Activated naive CD8-positive, alpha-beta T cell treated with anti-CD3 and anti-CD28 coated beads, Interleukin-2, amount 10 ng/mL, durations not matched to agents 7 days and 5 days (primary cell): ENCODE data around the gene PTPRN2. TPM values are rescaled to one million over a fixed set of nuclear protein-coding genes. Genes with fewer than 3 reads are reported as not detected.
"Not testable (repeated sequence)": the region's sequence is repeated elsewhere in the genome, so short reads cannot be mapped to it uniquely, and the experiment has no call there.

Experiments used
- ATAC-seq: fragments of 150-1000 bp; cut with Tn5 transposase; one replicate; pipeline ENCODE4 v1.10.0; 2021; ENCODE audit warnings: low read depth, moderate library complexity
- POLR2A ChIA-PET: fragments of 350-600 bp; sonication (Branson Sonifier 250); formaldehyde crosslinking; loops from one replicate; lab custom pipeline; 2021; ENCODE audit warnings: antibody characterized with exemption; lab: Charles Lee
- DNase-seq: peaks from one replicate; pipeline ENCODE4 v3.0.0; 2021
- H3K27ac Mint-ChIP-seq: one replicate; pipeline ENCODE4 v1.8.0; 2022; ENCODE audit warnings: mild to moderate bottlenecking, mixed read lengths
- H3K27me3 Mint-ChIP-seq: one replicate; pipeline ENCODE4 v1.8.0; 2022; ENCODE audit warnings: mild to moderate bottlenecking, moderate library complexity, mixed read lengths
- H3K36me3 Mint-ChIP-seq: one replicate; pipeline ENCODE4 v1.8.0; 2021; ENCODE audit warnings: mild to moderate bottlenecking, mixed read lengths
- H3K4me1 Mint-ChIP-seq: one replicate; pipeline ENCODE4 v1.8.0; 2021; ENCODE audit warnings: mixed read lengths
- H3K4me3 Mint-ChIP-seq: one replicate; pipeline ENCODE4 v1.8.0; 2022; ENCODE audit warnings: mild to moderate bottlenecking, moderate library complexity, mixed read lengths
- H3K9me3 Mint-ChIP-seq: one replicate; pipeline ENCODE4 v1.8.0; 2021; ENCODE audit warnings: mixed read lengths
- total RNA-seq, 2 experiments: library from RNA; stranded (reverse); gene quantifications; one replicate each; pipeline ENCODE4 v1.2.3, GENCODE V29; 2021

PTPRN2 gene
- total RNA-seq, 2 experiments from 2014 or later: 4.5 to 4.9 TPM

DNA sequence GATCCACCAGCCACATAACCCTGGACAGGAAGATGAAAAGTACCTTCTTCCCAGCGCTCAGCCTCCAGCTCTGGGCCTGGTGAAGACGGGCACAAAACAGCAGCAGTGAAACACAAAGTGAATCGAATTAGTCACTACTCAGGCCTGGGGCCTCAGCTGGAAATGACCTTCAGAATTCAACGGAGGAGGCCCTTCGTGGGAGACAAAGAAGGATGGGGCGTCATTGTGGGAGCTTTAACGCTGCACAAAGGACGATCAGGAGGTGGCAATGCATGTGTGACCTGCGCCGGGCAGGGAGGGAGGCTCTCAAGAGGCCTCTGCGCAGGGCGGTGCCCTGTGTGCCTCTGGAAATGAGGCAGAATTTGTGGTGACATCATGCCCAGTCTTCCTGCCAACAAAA lies 1089.0 kb downstream of the PTPRN2 start:
- H3K27me3 Mint-ChIP-seq: peaks cover 17% of the 10 kb centered on the region
- H3K27ac Mint-ChIP-seq: no peak overlapping the region
- ATAC-seq (no peak), DNase-seq (peak; percentile 13)
- peaks cover 4% of the 10 kb centered on the region for H3K36me3 Mint-ChIP-seq
- H3K9me3 Mint-ChIP-seq: peaks cover 4% of the 10 kb centered on the region
- peaks cover 24% of the 10 kb centered on the region for H3K4me1 Mint-ChIP-seq
- POLR2A ChIA-PET: no interaction called here
- no peak overlapping the region for H3K4me3 Mint-ChIP-seq

DNA sequence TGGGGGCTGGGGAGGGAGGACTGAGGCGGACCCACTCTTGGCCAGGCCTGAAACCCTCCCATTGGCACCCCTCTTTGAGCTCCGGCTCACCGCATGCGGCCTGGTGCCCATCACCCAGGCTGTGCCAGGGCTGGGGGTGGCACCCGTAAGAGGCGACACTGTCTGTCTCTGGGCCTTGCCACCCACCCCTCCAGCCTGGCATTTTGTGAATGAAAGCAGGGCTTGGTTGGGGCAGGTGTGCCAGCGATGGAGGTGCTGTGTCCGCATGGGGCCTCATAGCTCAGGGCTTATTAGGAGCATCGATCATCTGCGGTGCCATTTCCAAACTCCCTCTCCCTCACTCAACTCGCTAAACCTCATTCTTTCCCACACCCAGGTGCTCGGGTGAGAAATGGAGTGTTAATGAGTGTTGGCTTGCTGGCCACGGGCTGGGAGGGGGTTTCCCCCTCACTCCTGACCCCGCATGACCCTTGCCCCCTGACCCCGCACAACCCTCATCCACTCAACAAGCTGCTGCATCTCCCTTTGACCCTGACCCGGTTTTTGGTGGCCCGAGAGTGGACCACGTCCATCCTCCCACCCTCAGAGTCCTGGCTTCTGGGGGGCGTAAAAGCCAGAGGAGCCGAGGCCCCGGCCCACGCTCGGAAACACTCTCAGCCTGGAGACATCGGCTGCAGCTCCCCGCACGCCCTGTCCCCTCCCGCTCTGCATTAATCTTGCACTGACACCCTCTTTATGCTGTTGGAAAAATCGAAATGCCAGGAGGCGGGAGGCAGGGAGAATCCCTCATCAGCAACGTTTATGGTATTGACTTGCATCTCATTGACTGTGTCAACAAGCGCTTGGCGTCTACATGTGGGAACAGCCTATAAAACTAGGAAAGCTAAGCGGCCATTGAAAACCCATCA lies 1089.6 kb downstream of the PTPRN2 start:
- peaks cover 4% of the 10 kb centered on the region for H3K9me3 Mint-ChIP-seq
- peak; percentile 16 for DNase-seq
- peaks cover 18% of the 10 kb centered on the region for H3K4me1 Mint-ChIP-seq
- H3K27ac Mint-ChIP-seq: no peak overlapping the region
- peaks cover 5% of the 10 kb centered on the region for H3K36me3 Mint-ChIP-seq
- POLR2A ChIA-PET: no interaction called here
- ATAC-seq: no peak
- no peak overlapping the region for H3K4me3 Mint-ChIP-seq
- peaks cover 23% of the 10 kb centered on the region for H3K27me3 Mint-ChIP-seq

DNA sequence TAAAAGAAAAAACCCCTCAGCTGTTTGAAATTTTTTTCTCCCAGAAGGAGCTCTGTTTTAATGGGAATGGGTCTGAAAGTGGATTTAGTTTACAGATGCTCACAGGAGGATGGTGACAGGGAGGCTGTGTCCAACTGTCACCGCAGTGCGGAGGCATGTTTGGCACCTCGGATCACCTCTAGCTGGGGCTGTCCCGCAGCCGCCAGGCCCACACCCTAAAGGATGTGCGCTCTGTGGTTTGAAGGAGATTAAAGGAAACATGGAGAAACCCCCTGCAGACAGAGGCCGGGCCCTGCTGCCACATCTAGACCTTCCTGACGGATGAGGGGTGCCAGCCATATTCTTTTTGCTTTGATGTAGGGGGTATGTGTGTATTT lies 1090.3 kb downstream of the PTPRN2 start:
- DNase-seq (no peak), ATAC-seq (no peak)
- Mint-ChIP-seq H3K27ac (no peak overlapping the region), H3K36me3 (peaks cover 7% of the 10 kb centered on the region), H3K4me3 (no peak overlapping the region), H3K4me1 (peaks cover 14% of the 10 kb centered on the region), H3K9me3 (peaks cover 9% of the 10 kb centered on the region), H3K27me3 (peaks cover 30% of the 10 kb centered on the region)
- POLR2A ChIA-PET: interaction anchor here (0.9 kb wide), 1 partner anchor 35 kb away, joined by 3 read pairs; no protein-coding TSS in a partner anchor

DNA sequence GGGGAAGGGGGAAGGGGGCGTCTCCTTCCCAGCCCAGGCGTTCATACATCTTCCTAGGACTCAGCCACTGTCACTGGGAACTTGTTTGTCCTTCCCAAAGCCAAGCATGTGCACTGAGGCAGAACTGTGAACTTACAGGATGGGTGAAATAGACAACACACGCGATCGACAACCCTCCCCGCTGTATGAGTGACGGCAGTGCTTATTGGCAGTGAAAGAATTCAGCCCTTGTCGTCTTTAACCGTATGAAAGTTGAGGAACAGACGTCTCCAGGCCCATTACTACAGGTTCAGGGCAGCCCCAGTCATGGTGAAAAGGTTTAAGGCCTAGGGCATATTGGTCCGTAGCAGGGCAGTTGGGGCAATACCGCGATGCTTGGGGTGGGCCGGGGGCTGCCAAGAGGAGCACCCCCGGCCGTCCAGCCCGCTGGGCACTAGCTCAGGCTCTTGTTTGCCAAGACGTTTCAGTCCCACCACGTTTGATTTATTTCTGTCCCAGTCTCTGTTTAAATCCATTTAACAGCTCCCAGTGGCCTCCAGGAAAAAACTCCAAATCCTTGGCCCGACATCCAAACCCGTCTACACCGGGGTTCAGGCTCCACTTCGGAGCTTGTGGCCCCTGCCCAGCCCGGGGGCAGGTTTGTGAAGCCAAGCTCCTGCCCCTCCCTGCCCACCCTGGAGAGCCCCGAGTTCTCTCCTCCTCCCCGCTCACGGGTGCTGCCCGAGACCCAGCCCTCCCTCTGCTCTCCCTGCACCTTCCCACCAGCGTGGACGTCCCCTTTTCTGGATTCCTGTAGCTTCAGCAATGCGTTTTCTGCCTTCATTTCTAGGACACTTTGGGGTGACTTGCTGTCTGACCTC lies 1091.0 kb downstream of the PTPRN2 start:
- Mint-ChIP-seq H3K36me3 (peaks cover 11% of the 10 kb centered on the region), H3K4me3 (no peak overlapping the region), H3K27ac (no peak overlapping the region), H3K9me3 (peaks cover 14% of the 10 kb centered on the region), H3K27me3 (peaks cover 35% of the 10 kb centered on the region), H3K4me1 (peaks cover 9% of the 10 kb centered on the region)
- POLR2A ChIA-PET: interaction anchor here (0.9 kb wide), 1 partner anchor 34 kb away, joined by 3 read pairs; no protein-coding TSS in a partner anchor
- ATAC-seq (no peak), DNase-seq (peak; percentile 16)

DNA sequence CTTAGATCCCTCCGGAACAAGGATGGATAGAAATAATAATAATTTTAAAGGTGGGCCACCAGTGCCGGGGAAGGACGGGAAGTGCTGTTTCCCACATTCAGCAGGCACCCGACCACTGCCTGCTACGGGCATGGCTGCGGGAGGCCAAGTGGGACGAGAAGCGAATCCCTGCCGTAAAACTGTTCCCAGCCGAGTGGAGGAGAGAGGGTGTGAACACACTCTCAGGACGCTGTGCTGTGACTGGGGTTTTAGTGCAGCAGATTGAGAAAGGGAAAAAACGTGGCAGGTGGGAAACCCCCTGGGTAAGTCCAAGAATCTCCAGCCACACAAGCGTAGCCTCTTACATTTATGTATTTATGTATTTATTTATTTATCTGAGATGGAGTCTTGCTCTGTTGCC lies 1092.0 kb downstream of the PTPRN2 start:
- POLR2A ChIA-PET: no interaction called here
- Mint-ChIP-seq H3K36me3 (peaks cover 15% of the 10 kb centered on the region), H3K27ac (no peak overlapping the region), H3K9me3 (peaks cover 17% of the 10 kb centered on the region), H3K4me3 (no peak overlapping the region), H3K27me3 (peaks cover 37% of the 10 kb centered on the region), H3K4me1 (peaks cover 18% of the 10 kb centered on the region)
- DNase-seq (peak; percentile 5), ATAC-seq (no peak)

DNA sequence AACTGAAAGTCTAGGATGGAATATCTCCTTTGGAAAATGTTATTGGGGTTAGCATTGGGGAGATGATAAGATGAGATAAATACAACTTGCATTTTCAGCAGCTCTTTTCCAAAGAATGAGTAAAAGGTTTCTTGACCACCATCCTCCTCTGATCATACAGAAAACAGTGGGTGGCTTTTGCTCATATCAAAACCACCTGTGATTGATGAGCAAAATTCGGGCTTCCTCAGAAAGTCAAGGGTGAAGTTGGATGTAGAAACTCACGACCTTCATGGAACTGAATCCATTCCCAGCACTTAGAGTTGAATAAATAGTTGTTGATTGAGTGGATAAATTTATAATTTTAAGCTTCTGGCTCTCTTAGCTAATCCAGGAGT lies 1092.5 kb downstream of the PTPRN2 start:
- no peak for ATAC-seq
- Mint-ChIP-seq H3K36me3 (peaks cover 15% of the 10 kb centered on the region), H3K9me3 (peaks cover 17% of the 10 kb centered on the region), H3K4me3 (no peak overlapping the region), H3K27ac (no peak overlapping the region), H3K4me1 (peaks cover 22% of the 10 kb centered on the region), H3K27me3 (peaks cover 37% of the 10 kb centered on the region)
- POLR2A ChIA-PET: no interaction called here
- DNase-seq: no peak

DNA sequence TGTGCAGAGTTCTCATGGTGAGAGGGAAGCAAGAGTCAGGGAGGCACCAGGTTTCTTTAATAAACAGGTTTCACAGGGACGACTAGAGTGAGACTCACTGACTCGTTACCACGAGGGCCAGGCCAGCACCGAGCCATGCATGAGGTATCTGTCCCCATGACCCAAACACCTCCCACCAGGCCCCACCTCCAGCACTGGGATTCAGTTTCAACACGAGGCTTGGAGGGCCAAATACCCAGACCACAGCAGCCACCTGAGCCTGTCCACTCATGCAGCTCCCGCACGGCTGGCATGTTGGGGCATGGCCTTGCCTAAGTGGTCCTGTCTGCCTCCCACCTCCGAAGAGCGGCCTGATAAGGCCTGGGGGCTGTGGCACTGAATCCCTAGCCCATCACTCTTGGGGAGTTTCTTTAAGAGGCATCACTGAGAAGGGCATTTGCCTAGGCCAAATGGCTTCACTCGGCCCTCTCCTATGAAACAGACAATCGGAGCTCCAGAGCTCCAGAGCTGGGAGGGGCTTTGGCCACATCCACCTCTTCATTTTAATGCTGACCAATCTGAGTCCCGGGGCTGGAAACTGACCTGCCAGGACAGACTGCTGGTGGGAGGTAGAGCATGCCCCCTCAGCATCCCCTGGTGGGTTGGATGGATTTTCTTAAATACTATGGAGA lies 1093.0 kb downstream of the PTPRN2 start:
- no peak for DNase-seq
- peaks cover 15% of the 10 kb centered on the region for H3K36me3 Mint-ChIP-seq
- H3K9me3 Mint-ChIP-seq: peaks cover 17% of the 10 kb centered on the region
- peaks cover 37% of the 10 kb centered on the region for H3K27me3 Mint-ChIP-seq
- no peak overlapping the region for H3K27ac Mint-ChIP-seq
- POLR2A ChIA-PET: no interaction called here
- no peak overlapping the region for H3K4me3 Mint-ChIP-seq
- ATAC-seq: no peak
- peaks cover 25% of the 10 kb centered on the region for H3K4me1 Mint-ChIP-seq

DNA sequence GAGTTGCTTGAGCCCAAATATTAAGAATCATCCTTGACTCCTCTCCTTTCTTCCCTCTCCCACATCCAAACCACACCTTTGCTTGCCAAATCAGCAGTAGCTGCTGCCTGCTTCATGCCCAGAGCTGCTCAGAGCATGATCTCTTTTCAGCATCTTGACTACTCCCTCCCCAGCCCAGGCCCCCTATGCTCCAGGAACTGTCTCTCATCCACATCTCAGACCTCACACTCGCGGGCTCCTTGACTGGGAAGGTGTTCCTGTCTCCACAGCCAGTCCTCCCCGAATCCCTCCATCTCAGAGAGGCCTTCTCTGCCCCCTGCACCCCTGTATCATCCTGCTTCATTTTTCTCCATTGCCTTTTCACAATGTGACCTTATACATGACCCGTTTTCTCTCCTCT lies 1093.8 kb downstream of the PTPRN2 start:
- H3K27ac Mint-ChIP-seq: no peak overlapping the region
- H3K36me3 Mint-ChIP-seq: peaks cover 15% of the 10 kb centered on the region
- H3K9me3 Mint-ChIP-seq: peaks cover 17% of the 10 kb centered on the region
- peaks cover 26% of the 10 kb centered on the region for H3K4me1 Mint-ChIP-seq
- POLR2A ChIA-PET: no interaction called here
- H3K27me3 Mint-ChIP-seq: peaks cover 37% of the 10 kb centered on the region
- DNase-seq: no peak
- ATAC-seq: no peak
- H3K4me3 Mint-ChIP-seq: no peak overlapping the region

DNA sequence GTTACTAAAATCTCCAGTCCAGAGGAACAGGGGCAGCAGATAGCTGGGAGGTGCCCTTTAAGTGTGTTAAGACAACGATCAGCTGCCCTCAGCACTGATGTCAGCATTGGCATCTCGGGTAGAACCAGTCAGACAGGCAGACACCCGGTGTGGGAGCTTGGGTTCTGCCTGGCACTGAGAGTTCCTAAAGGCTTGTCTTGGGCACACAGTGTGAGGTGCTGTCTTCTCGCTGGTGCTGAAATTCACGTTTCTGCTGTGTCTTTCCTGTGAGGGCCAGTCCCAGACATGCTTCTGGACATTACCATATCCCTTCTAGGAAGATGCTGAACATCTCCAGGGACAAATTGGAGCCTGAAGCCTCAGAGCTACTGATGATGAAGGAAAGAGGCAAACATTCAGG lies 1094.6 kb downstream of the PTPRN2 start:
- peaks cover 15% of the 10 kb centered on the region for H3K36me3 Mint-ChIP-seq
- no peak for DNase-seq
- peaks cover 17% of the 10 kb centered on the region for H3K9me3 Mint-ChIP-seq
- H3K27ac Mint-ChIP-seq: no peak overlapping the region
- H3K27me3 Mint-ChIP-seq: peaks cover 34% of the 10 kb centered on the region
- POLR2A ChIA-PET: interaction anchor here (0.6 kb wide), 1 partner anchor 8 kb away, joined by 3 read pairs; no protein-coding TSS in a partner anchor
- no peak for ATAC-seq
- peaks cover 23% of the 10 kb centered on the region for H3K4me1 Mint-ChIP-seq
- H3K4me3 Mint-ChIP-seq: no peak overlapping the region

DNA sequence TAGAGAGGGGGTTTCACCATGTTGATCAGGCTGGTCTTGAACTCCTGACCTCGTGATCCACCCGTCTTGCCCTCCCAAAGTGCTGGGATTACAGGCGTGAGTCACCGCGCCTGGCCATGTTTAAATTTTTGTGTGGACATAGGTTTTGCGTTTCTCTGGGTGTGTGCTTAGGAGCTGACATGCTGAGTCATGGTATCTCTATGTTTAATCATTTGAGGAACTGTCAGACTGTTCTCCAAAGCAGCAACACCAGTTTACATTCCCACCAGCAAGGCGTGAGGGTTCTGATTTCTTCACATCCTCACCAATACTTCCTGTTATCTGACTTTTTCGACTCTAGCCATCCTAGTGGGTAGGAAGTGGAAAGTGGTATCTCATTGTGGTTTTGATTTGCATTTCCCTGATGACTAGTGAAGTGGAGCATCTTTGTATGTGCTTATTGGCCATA lies 1097.1 kb downstream of the PTPRN2 start:
- H3K4me1 Mint-ChIP-seq: peaks cover 24% of the 10 kb centered on the region

DNA sequence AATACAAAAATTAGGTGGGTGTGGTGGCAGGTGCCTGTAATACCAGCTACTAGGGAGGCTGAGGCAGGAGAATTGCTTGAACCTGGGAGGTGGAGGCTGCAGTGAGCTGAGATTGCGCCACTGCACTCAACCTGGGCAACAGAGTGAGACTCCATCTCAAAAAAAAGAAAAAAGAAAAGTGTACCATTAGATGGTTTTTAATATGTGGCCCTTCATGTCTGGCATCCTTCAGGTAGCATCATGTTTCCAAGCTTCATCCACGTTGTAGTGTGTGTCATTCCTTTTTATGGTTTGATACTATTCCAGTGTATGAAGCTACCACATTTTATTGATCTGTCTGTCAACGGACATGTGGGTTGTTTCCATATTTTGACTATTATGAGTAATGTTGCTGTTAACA lies 1097.8 kb downstream of the PTPRN2 start:
- Mint-ChIP-seq H3K36me3 (peaks cover 15% of the 10 kb centered on the region), H3K4me1 (peaks cover 26% of the 10 kb centered on the region), H3K27me3 (peaks cover 44% of the 10 kb centered on the region), H3K9me3 (peaks cover 17% of the 10 kb centered on the region)
- DNase-seq, H3K4me3 Mint-ChIP-seq, H3K27ac Mint-ChIP-seq, ATAC-seq: not testable (repeated sequence)
- POLR2A ChIA-PET: interaction anchor here (0.6 to 1.8 kb wide), 2 partner anchors 12 to 19 kb away, joined by 4 to 5 read pairs; no protein-coding TSS in a partner anchor

More for the DNA sequence above, 1097.1 kb downstream of the PTPRN2 start:
- ATAC-seq (peak; percentile 92), DNase-seq (no peak)
- Mint-ChIP-seq H3K27me3 (peaks cover 44% of the 10 kb centered on the region), H3K27ac (peak overlapping the region; percentile 54), H3K36me3 (peaks cover 15% of the 10 kb centered on the region), H3K9me3 (peaks cover 17% of the 10 kb centered on the region), H3K4me3 (peak overlapping the region; percentile 25)
- POLR2A ChIA-PET: interaction anchor here (1.0 to 1.8 kb wide), 2 partner anchors 13 kb away, joined by 3 to 5 read pairs; no protein-coding TSS in a partner anchor
